ENCODE data around the gene KHDC1. TPM values are rescaled to one million over a fixed set of nuclear protein-coding genes. Genes with fewer than 3 reads are reported as not detected.
A peak's percentile ranks its signal among the peaks of the same experiment; 100 is the strongest.
"Not testable (repeated sequence)": the region's sequence is repeated elsewhere in the genome, so short reads cannot be mapped to it uniquely, and the experiment has no call there.

Gene KHDC1
- 1 to 10 TPM; 4.3 to 7.4 (median 7.2) TPM for polyA plus RNA-seq

GRCh38 chr6:73262671-73263569 lies at the start of gene KHDC1:
KHDC1 (minus strand) TSS chr6:73263196; CDS start chr6:73242517, 20,679 bp downstream.
- Mint-ChIP-seq H3K36me3 (peaks cover 0 to 3% (median 0%) of the 10 kb centered on the region in 3 donors), H3K9me3 (no peaks in the 10 kb centered on the region), H3K4me1 (peaks cover 25 to 36% of the 10 kb centered on the region in 2 donors)

GRCh38 chr6:73310503-73310845 lies 47.5 kb upstream of the KHDC1 start:
- DNase-seq, H3K36me3 Mint-ChIP-seq, H3K9me3 Mint-ChIP-seq: not testable (repeated sequence)
- Mint-ChIP-seq H3K27ac (peak overlapping the region; percentile 31 to 92 (median 90)), H3K4me1 (peaks cover 24 to 35% of the 10 kb centered on the region in 2 donors), H3K4me3 (peak overlapping the region; percentile 98 to 99 (median 99)), H3K27me3 (ENCODE audit: low read depth in 3 of 3) (peaks cover 7 to 14% (median 11%) of the 10 kb centered on the region in 3 donors)

More at GRCh38 chr6:73262671-73263569, at the start of gene KHDC1:
- H3K27me3 Mint-ChIP-seq (ENCODE audit: low read depth in 3 of 3), result peaks cover 0 to 3% (median 0%) of the 10 kb centered on the region in 3 donors
- H3K4me3 Mint-ChIP-seq, result peak within 1 kb of the TSS; percentile 76 to 86 (median 83)
- peak within 1 kb of the TSS; percentile 76 to 97 (median 91) for H3K27ac Mint-ChIP-seq
- DNase-seq, result peak; percentile 68 to 80 (median 80)

- H3K27me3 Mint-ChIP-seq (ENCODE audit: low read depth in 3 of 3), result peaks cover 6 to 12% (median 7%) of the 10 kb centered on the region in 3 donors
- peaks cover 0 to 5% (median 0%) of the 10 kb centered on the region in 6 donors for H3K9me3 Mint-ChIP-seq
- peak overlapping the region; percentile 80 to 92 (median 90) for H3K27ac Mint-ChIP-seq
- H3K36me3 Mint-ChIP-seq, result no peaks in the 10 kb centered on the region
- peak overlapping the region; percentile 98 to 99 (median 99) for H3K4me3 Mint-ChIP-seq
- H3K4me1 Mint-ChIP-seq, result peaks cover 24 to 35% of the 10 kb centered on the region in 2 donors
- peak; percentile 42 to 57 (median 56) for DNase-seq
Observed at GRCh38 chr6:73309785-73310502, 46.9 kb upstream of the KHDC1 start.

- Mint-ChIP-seq H3K4me3 (peak overlapping the region; percentile 98 to 99 (median 99)), H3K9me3 (peaks cover 0 to 5% (median 0%) of the 10 kb centered on the region in 6 donors), H3K4me1 (peaks cover 22 to 35% of the 10 kb centered on the region in 2 donors), H3K36me3 (no peaks in the 10 kb centered on the region), H3K27ac (peak overlapping the region; percentile 79 to 92 (median 90)), H3K27me3 (ENCODE audit: low read depth in 3 of 3) (peaks cover 6 to 12% (median 7%) of the 10 kb centered on the region in 3 donors)
- peak in 1 of 3 donors; percentile 12 for DNase-seq
Observed at GRCh38 chr6:73309535-73309784, 46.5 kb upstream of the KHDC1 start.

GRCh38 chr6:73308712-73309534 lies 45.9 kb upstream of the KHDC1 start:
- no peak for DNase-seq
- peak overlapping the region in 5 of 6 donors; percentile 89 to 92 (median 90) for H3K27ac Mint-ChIP-seq
- peaks cover 0 to 4% (median 0%) of the 10 kb centered on the region in 6 donors for H3K9me3 Mint-ChIP-seq
- H3K4me1 Mint-ChIP-seq, result peaks cover 22 to 35% of the 10 kb centered on the region in 2 donors
- H3K36me3 Mint-ChIP-seq, result no peaks in the 10 kb centered on the region
- H3K4me3 Mint-ChIP-seq, result peak overlapping the region; percentile 98 to 99 (median 99)
- peaks cover 6 to 10% (median 7%) of the 10 kb centered on the region in 3 donors for H3K27me3 Mint-ChIP-seq (ENCODE audit: low read depth in 3 of 3)

- peaks cover 10 to 19% of the 10 kb centered on the region in 2 donors for H3K4me1 Mint-ChIP-seq
- not testable (repeated sequence) for H3K27ac Mint-ChIP-seq, H3K4me3 Mint-ChIP-seq
Observed at GRCh38 chr6:73303773-73304172, 40.8 kb upstream of the KHDC1 start.

GRCh38 chr6:73302339-73302738 lies 39.3 kb upstream of the KHDC1 start:
- no peak overlapping the region for H3K4me3 Mint-ChIP-seq
- H3K4me1 Mint-ChIP-seq, result peaks cover 6 to 15% of the 10 kb centered on the region in 2 donors
- peaks cover 0 to 15% (median 4%) of the 10 kb centered on the region in 3 donors for H3K36me3 Mint-ChIP-seq
- DNase-seq, result no peak
- no peaks in the 10 kb centered on the region for H3K9me3 Mint-ChIP-seq
- H3K27me3 Mint-ChIP-seq (ENCODE audit: low read depth in 3 of 3), result no peaks in the 10 kb centered on the region
- no peak overlapping the region for H3K27ac Mint-ChIP-seq

More at GRCh38 chr6:73303773-73304172, 40.8 kb upstream of the KHDC1 start:
- DNase-seq; H3K9me3 Mint-ChIP-seq; H3K27me3 Mint-ChIP-seq (ENCODE audit: low read depth in 3 of 3); H3K36me3 Mint-ChIP-seq: not testable (repeated sequence)

- no peak for DNase-seq
- Mint-ChIP-seq H3K36me3 (peaks cover 0 to 18% (median 4%) of the 10 kb centered on the region in 3 donors), H3K4me3 (peak overlapping the region in 4 of 5 donors; percentile 17 to 75 (median 62)), H3K4me1 (peaks cover 4 to 5% of the 10 kb centered on the region in 2 donors), H3K27ac (no peak overlapping the region), H3K9me3 (no peaks in the 10 kb centered on the region), H3K27me3 (ENCODE audit: low read depth in 3 of 3) (no peaks in the 10 kb centered on the region)
Observed at GRCh38 chr6:73299151-73299971, 36.4 kb upstream of the KHDC1 start.

- Mint-ChIP-seq H3K27ac (no peak overlapping the region), H3K27me3 (ENCODE audit: low read depth in 3 of 3) (no peaks in the 10 kb centered on the region)
Observed at GRCh38 chr6:73293331-73293730, 30.3 kb upstream of the KHDC1 start.

GRCh38 chr6:73290435-73290834 lies 27.4 kb upstream of the KHDC1 start:
- no peak overlapping the region for H3K27ac Mint-ChIP-seq
- no peaks in the 10 kb centered on the region for H3K9me3 Mint-ChIP-seq
- no peak for DNase-seq

More at GRCh38 chr6:73293331-73293730, 30.3 kb upstream of the KHDC1 start:
- no peak for DNase-seq
- H3K4me1 Mint-ChIP-seq, result no peaks in the 10 kb centered on the region
- peaks cover 0 to 14% (median 0%) of the 10 kb centered on the region in 3 donors for H3K36me3 Mint-ChIP-seq
- H3K9me3 Mint-ChIP-seq, result no peaks in the 10 kb centered on the region
- no peak overlapping the region for H3K4me3 Mint-ChIP-seq

GRCh38 chr6:73286752-73287151 lies 23.8 kb upstream of the KHDC1 start:
- no peaks in the 10 kb centered on the region for H3K27me3 Mint-ChIP-seq (ENCODE audit: low read depth in 3 of 3)
- DNase-seq, result no peak
- H3K9me3 Mint-ChIP-seq, result no peaks in the 10 kb centered on the region
- no peaks in the 10 kb centered on the region for H3K4me1 Mint-ChIP-seq
- H3K36me3 Mint-ChIP-seq, result peaks cover 0 to 8% (median 0%) of the 10 kb centered on the region in 3 donors
- no peak overlapping the region for H3K4me3 Mint-ChIP-seq
- H3K27ac Mint-ChIP-seq, result no peak overlapping the region

More at GRCh38 chr6:73290435-73290834, 27.4 kb upstream of the KHDC1 start:
- H3K27me3 Mint-ChIP-seq (ENCODE audit: low read depth in 3 of 3), result no peaks in the 10 kb centered on the region
- H3K4me3 Mint-ChIP-seq, result no peak overlapping the region
- no peaks in the 10 kb centered on the region for H3K4me1 Mint-ChIP-seq
- H3K36me3 Mint-ChIP-seq, result peaks cover 0 to 11% (median 0%) of the 10 kb centered on the region in 3 donors

- Mint-ChIP-seq H3K27ac (no peak overlapping the region), H3K9me3 (no peaks in the 10 kb centered on the region), H3K4me3 (no peak overlapping the region), H3K4me1 (no peaks in the 10 kb centered on the region), H3K27me3 (ENCODE audit: low read depth in 3 of 3) (no peaks in the 10 kb centered on the region), H3K36me3 (peaks cover 0 to 5% (median 0%) of the 10 kb centered on the region in 3 donors)
- DNase-seq, result no peak
Observed at GRCh38 chr6:73285674-73286283, 22.8 kb upstream of the KHDC1 start.

All from immature natural killer cell (primary cell).